Activated CD4-positive, alpha-beta memory T cell treated with anti-CD3 and anti-CD28 coated beads, Interleukin-2, amount 10 ng/mL, durations not matched to agents 7 days and 5 days (primary cell): Measurements from ENCODE around the gene TALDO1. TPM values are rescaled to one million over a fixed set of nuclear protein-coding genes. Genes with fewer than 3 reads are reported as not detected.

Experiments
- CTCF ChIA-PET: fragments of 350-600 bp; sonication (Branson Sonifier 250); formaldehyde crosslinking; loops from one replicate; lab custom pipeline; 2021; ENCODE audit warnings: antibody characterized with exemption, inconsistent platforms; lab: Charles Lee
- POLR2A ChIA-PET: fragments of 350-600 bp; sonication (Branson Sonifier 250); formaldehyde crosslinking; loops from one replicate; lab custom pipeline; 2021; ENCODE audit warnings: antibody characterized with exemption; lab: Charles Lee
- DNase-seq: peaks from one replicate; pipeline ENCODE4 v3.0.0-alpha.2; 2020
- H3K27ac Mint-ChIP-seq: one replicate; pipeline ENCODE4 v1.8.0; 2021; ENCODE audit warnings: mild to moderate bottlenecking, mixed read lengths
- H3K27me3 Mint-ChIP-seq: one replicate; pipeline ENCODE4 v1.8.0; 2021; ENCODE audit warnings: mixed read lengths
- H3K36me3 Mint-ChIP-seq: one replicate; pipeline ENCODE4 v1.8.0; 2021; ENCODE audit warnings: low read depth, mixed read lengths
- H3K4me1 Mint-ChIP-seq: one replicate; pipeline ENCODE4 v1.8.0; 2021; ENCODE audit warnings: mixed read lengths
- H3K4me3 Mint-ChIP-seq: one replicate; pipeline ENCODE4 v1.8.0; 2021; ENCODE audit warnings: mild to moderate bottlenecking, mixed read lengths
- H3K9me3 Mint-ChIP-seq: one replicate; pipeline ENCODE4 v1.8.0; 2021; ENCODE audit warnings: mixed read lengths
- total RNA-seq, 2 experiments: library from RNA; stranded (reverse); gene quantifications; one replicate each; pipeline ENCODE4 v1.2.3, GENCODE V29; 2021

Gene TALDO1
- total RNA-seq, 2 experiments from 2014 or later: 215 to 224 TPM

GRCh38 chr11:721247-721740 lies 26.0 kb upstream of the TALDO1 start:
- Mint-ChIP-seq H3K9me3 (no peaks in the 10 kb centered on the region), H3K36me3 (no peaks in the 10 kb centered on the region), H3K4me1 (peaks cover 24% of the 10 kb centered on the region), H3K27ac (no peak overlapping the region), H3K27me3 (peaks cover 31% of the 10 kb centered on the region), H3K4me3 (peak overlapping the region; percentile 21)
- no peak for DNase-seq
- CTCF ChIA-PET: interaction anchor here (0.6 to 4.2 kb wide), 5 partner anchors 9 to 167 kb away, joined by 3 to 34 read pairs (median 4); partner anchors contain the start of genes DEAF1 and TMEM80
- POLR2A ChIA-PET: interaction anchor here (0.7 to 3.2 kb wide), 4 partner anchors 25 to 166 kb away, joined by 3 to 22 read pairs (median 6); partner anchors contain the start of genes DEAF1 and TMEM80

DNA sequence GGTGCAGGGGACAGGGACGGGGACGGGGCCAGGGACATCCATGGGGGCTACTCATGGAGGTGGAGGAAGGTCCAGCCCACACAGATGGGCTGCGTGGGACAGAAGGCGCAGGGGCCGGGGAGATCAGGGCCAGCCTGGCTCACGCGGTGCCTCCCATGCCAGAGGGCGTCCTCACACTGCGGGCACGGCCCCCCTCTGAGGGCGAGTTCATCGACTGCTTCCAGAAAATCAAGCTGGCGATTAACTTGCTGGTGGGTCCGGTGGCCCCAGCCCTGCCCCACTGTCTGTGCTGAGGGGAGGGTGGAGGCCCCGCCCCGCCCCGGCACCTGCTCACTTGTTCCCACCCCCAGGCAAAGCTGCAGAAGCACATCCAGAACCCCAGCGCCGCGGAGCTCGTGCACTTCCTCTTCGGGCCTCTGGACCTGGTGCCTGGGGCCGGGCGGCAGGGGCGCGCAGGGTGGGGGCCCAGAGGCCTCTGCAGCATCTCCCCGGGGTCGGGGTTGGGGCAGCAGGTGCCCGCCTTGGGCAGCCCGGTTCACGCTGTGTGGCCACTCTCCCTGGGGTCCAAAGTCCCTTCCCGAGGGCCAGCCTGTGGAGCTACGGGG lies 25.4 kb upstream of the TALDO1 start:
- ChIA-PET CTCF (interaction anchor here (0.6 to 4.2 kb wide), 7 partner anchors 9 to 176 kb away, joined by 3 to 34 read pairs (median 4); partner anchors contain the start of genes DEAF1 and TMEM80), POLR2A (interaction anchor here (0.7 to 3.2 kb wide), 4 partner anchors 26 to 166 kb away, joined by 3 to 22 read pairs (median 6); partner anchors contain the start of genes DEAF1 and TMEM80)
- H3K36me3 Mint-ChIP-seq: no peaks in the 10 kb centered on the region
- peaks cover 29% of the 10 kb centered on the region for H3K27me3 Mint-ChIP-seq
- no peaks in the 10 kb centered on the region for H3K9me3 Mint-ChIP-seq
- peak overlapping the region; percentile 21 for H3K4me3 Mint-ChIP-seq
- DNase-seq: peak; percentile 61
- peaks cover 27% of the 10 kb centered on the region for H3K4me1 Mint-ChIP-seq
- H3K27ac Mint-ChIP-seq: no peak overlapping the region

GRCh38 chr11:722346-722811 lies 24.9 kb upstream of the TALDO1 start:
- POLR2A ChIA-PET: interaction anchor here (0.9 to 3.2 kb wide), 3 partner anchors 26 to 167 kb away, joined by 3 to 22 read pairs (median 10); partner anchors contain the start of genes DEAF1 and TMEM80
- CTCF ChIA-PET: interaction anchor here (0.7 to 4.2 kb wide), 7 partner anchors 9 to 175 kb away, joined by 3 to 34 read pairs (median 4); partner anchors contain the start of genes DEAF1, IRF7 and TMEM80
- no peaks in the 10 kb centered on the region for H3K9me3 Mint-ChIP-seq
- H3K27me3 Mint-ChIP-seq: peaks cover 29% of the 10 kb centered on the region
- no peak overlapping the region for H3K27ac Mint-ChIP-seq
- no peaks in the 10 kb centered on the region for H3K36me3 Mint-ChIP-seq
- no peak overlapping the region for H3K4me3 Mint-ChIP-seq
- H3K4me1 Mint-ChIP-seq: peaks cover 29% of the 10 kb centered on the region
- no peak for DNase-seq

GRCh38 chr11:723120-723883 lies 24.0 kb upstream of the TALDO1 start:
- H3K27me3 Mint-ChIP-seq: peaks cover 29% of the 10 kb centered on the region
- no peaks in the 10 kb centered on the region for H3K36me3 Mint-ChIP-seq
- peak overlapping the region; percentile 68 for H3K4me3 Mint-ChIP-seq
- POLR2A ChIA-PET: interaction anchor here (1.4 to 3.9 kb wide), 4 partner anchors 27 to 187 kb away, joined by 3 to 28 read pairs (median 14); partner anchors contain the start of genes DEAF1, GATD1, HRAS and TMEM80
- no peak overlapping the region for H3K27ac Mint-ChIP-seq
- peak; percentile 65 for DNase-seq
- no peaks in the 10 kb centered on the region for H3K9me3 Mint-ChIP-seq
- H3K4me1 Mint-ChIP-seq: peaks cover 32% of the 10 kb centered on the region
- CTCF ChIA-PET: interaction anchor here (0.6 to 4.2 kb wide), 12 partner anchors 10 to 176 kb away, joined by 3 to 34 read pairs (median 4); partner anchors contain the start of genes DEAF1, IRF7 and TMEM80

DNA sequence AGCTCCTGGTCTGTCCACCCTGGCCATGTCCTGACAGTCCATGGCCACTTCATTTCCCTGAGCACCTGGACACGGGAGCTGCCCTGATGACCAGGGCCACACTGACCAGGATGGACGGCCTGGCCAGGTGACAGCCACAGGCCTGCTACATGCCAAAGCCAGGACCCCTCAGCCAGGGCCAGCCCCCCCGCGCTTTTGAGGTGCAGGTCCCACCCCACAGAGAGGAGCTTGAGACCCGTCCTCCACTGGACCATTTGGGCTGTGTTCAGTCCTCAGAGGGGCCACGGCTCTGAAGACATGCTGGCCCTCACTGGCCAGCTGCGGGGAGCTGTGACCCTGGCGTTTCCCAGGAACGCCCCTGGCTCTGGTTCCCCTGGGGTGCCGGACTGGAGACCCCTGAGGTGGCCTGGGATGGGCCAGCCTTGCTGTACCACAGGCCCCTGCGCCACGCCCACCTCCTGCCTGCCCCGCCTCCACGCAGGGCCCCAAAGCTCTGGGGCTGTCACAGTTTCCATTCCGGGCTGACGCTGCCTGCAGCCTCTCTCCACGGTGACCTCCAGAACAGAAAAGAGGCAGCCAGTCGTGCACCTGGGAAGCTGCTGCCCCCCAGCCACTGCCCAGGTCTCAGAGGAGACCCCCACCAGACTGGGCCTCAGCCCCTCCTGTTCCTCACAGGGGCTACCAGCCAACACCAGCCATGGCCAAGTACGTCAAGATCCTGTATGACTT lies 23.1 kb upstream of the TALDO1 start:
- peaks cover 31% of the 10 kb centered on the region for H3K4me1 Mint-ChIP-seq
- CTCF ChIA-PET: interaction anchor here (0.7 to 4.2 kb wide), 10 partner anchors 10 to 177 kb away, joined by 3 to 34 read pairs (median 4); partner anchors contain the start of genes DEAF1, IRF7, TALDO1 and TMEM80
- H3K36me3 Mint-ChIP-seq: no peaks in the 10 kb centered on the region
- H3K9me3 Mint-ChIP-seq: no peaks in the 10 kb centered on the region
- peak; percentile 36 for DNase-seq
- H3K4me3 Mint-ChIP-seq: no peak overlapping the region
- POLR2A ChIA-PET: interaction anchor here (1.4 to 3.9 kb wide), 4 partner anchors 29 to 218 kb away, joined by 3 to 28 read pairs (median 10); partner anchors contain the start of genes DEAF1, GATD1, HRAS and RNH1
- peaks cover 26% of the 10 kb centered on the region for H3K27me3 Mint-ChIP-seq
- H3K27ac Mint-ChIP-seq: no peak overlapping the region

DNA sequence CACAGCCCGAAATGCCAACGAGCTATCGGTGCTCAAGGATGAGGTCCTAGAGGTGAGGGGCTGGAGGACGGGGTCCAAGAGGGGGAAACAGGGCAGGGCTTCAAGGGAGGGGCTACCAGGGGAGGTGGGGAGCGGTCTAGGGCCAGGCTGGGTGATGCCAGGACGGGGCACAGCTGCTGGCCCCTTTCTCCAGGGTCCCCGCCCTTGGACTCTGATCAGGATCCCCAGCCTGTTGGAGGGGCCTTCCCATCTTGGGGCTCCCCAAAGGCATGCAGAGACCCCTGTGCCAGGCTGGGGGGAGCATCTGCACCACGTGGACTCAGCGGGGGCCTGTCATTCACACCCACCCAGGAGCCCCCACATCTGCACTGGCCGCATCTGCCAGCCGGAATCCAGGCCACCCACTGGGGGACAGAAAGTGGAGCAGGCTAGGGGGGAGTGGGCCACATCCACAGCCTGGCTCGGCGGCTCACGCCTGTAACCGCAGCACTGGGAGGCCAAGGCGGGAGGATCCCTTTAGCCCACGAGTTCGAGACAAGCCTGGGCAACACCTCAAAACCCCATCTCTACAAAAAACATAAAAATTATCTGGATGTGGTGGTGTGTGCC lies 22.4 kb upstream of the TALDO1 start:
- Mint-ChIP-seq H3K9me3 (no peaks in the 10 kb centered on the region), H3K27ac (no peak overlapping the region), H3K36me3 (no peaks in the 10 kb centered on the region), H3K4me1 (peaks cover 27% of the 10 kb centered on the region), H3K4me3 (peak overlapping the region; percentile 64), H3K27me3 (peaks cover 19% of the 10 kb centered on the region)
- DNase-seq: no peak
- CTCF ChIA-PET: interaction anchor here (1.2 to 4.2 kb wide), 11 partner anchors 9 to 170 kb away, joined by 3 to 34 read pairs (median 6); partner anchors contain the start of genes DEAF1, TALDO1 and TMEM80
- POLR2A ChIA-PET: interaction anchor here (1.0 to 3.9 kb wide), 8 partner anchors 23 to 218 kb away, joined by 3 to 28 read pairs (median 6); partner anchors contain the start of genes DEAF1, GATD1, HRAS and IRF7

- DNase-seq: no peak
- no peak overlapping the region for H3K27ac Mint-ChIP-seq
- H3K36me3 Mint-ChIP-seq: no peaks in the 10 kb centered on the region
- H3K27me3 Mint-ChIP-seq: peaks cover 14% of the 10 kb centered on the region
- CTCF ChIA-PET: interaction anchor here (0.6 to 3.8 kb wide), 17 partner anchors 12 to 512 kb away, joined by 3 to 31 read pairs (median 5); partner anchors contain the start of genes DEAF1, IRF7, LMNTD2 and PHRF1
- H3K9me3 Mint-ChIP-seq: no peaks in the 10 kb centered on the region
- peak overlapping the region; percentile 64 for H3K4me3 Mint-ChIP-seq
- POLR2A ChIA-PET: interaction anchor here (0.8 to 3.9 kb wide), 15 partner anchors 21 to 219 kb away, joined by 3 to 28 read pairs (median 5); partner anchors contain the start of genes DEAF1, GATD1, HRAS and IRF7
- H3K4me1 Mint-ChIP-seq: peaks cover 26% of the 10 kb centered on the region
Measured at GRCh38 chr11:725624-726202, 21.6 kb upstream of the TALDO1 start.

GRCh38 chr11:726278-727220 lies 20.7 kb upstream of the TALDO1 start:
- Mint-ChIP-seq H3K36me3 (no peaks in the 10 kb centered on the region), H3K27me3 (peaks cover 11% of the 10 kb centered on the region), H3K27ac (peak overlapping the region; percentile 19), H3K4me3 (peak overlapping the region; percentile 64), H3K9me3 (no peaks in the 10 kb centered on the region), H3K4me1 (peaks cover 23% of the 10 kb centered on the region)
- ChIA-PET POLR2A (interaction anchor here (0.6 to 3.9 kb wide), 15 partner anchors 14 to 220 kb away, joined by 3 to 28 read pairs (median 5); partner anchors contain the start of genes DEAF1, GATD1, IRF7 and PHRF1), CTCF (interaction anchor here (0.6 to 3.8 kb wide), 22 partner anchors 11 to 513 kb away, joined by 3 to 31 read pairs (median 4); partner anchors contain the start of genes DEAF1, IRF7, LMNTD2 and PHRF1)
- peak; percentile 66 for DNase-seq

GRCh38 chr11:727281-727701 lies 20.0 kb upstream of the TALDO1 start:
- Mint-ChIP-seq H3K9me3 (no peaks in the 10 kb centered on the region), H3K36me3 (no peaks in the 10 kb centered on the region), H3K27ac (no peak overlapping the region), H3K27me3 (peaks cover 8% of the 10 kb centered on the region), H3K4me3 (no peak overlapping the region), H3K4me1 (peaks cover 20% of the 10 kb centered on the region)
- POLR2A ChIA-PET: interaction anchor here (1.6 to 1.7 kb wide), 2 partner anchors 21 to 172 kb away, joined by 5 to 6 read pairs; partner anchors contain the start of gene TALDO1
- CTCF ChIA-PET: interaction anchor here (1.0 to 3.8 kb wide), 6 partner anchors 11 to 172 kb away, joined by 3 to 31 read pairs (median 14); partner anchors contain the start of genes DEAF1, TALDO1 and TMEM80
- no peak for DNase-seq
